AG10803 (cell line): ENCODE measurements around the gene RBX1.

ENCODE experiments used
- DNase-seq: peaks from one replicate; pipeline ENCODE4 v3.0.0; 2010; ENCODE audit warnings: low read depth
- H3K4me3 ChIP-seq: 2 replicates; pipeline ENCODE4 v1.5.1; 2011; ENCODE audit warnings: mild to moderate bottlenecking, low read length, control low read depth
- TF ChIP-seq, protein P1 (sequence below): conservative IDR thresholded peaks from 2 replicates; pipeline ENCODE4 v1.5.1; 2011; ENCODE audit warnings: mild to moderate bottlenecking, low read length, control low read depth, inconsistent platforms

RBX1 gene

DNA sequence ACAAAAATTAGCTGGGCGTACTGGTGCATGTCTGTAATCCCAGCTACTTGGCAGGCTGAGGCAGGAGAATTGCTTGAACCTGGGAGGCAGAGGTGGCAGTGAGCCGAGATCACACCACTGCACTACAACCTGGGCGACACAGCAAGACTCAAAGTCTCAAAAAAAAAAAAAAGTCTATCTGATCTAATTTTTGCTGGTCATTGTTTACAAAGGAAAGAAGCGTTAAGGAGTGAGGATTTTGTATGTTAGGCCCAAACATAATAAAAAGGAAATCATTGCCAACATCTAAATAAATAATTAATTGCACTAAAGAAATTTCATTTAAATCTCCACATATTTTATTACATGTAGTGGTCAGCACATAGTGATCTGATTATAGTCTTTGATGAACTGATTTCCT is 2.9 kb downstream of the RBX1 start:
- H3K4me3 ChIP-seq = no peak overlapping the region
- TF ChIP-seq, protein P1, sequence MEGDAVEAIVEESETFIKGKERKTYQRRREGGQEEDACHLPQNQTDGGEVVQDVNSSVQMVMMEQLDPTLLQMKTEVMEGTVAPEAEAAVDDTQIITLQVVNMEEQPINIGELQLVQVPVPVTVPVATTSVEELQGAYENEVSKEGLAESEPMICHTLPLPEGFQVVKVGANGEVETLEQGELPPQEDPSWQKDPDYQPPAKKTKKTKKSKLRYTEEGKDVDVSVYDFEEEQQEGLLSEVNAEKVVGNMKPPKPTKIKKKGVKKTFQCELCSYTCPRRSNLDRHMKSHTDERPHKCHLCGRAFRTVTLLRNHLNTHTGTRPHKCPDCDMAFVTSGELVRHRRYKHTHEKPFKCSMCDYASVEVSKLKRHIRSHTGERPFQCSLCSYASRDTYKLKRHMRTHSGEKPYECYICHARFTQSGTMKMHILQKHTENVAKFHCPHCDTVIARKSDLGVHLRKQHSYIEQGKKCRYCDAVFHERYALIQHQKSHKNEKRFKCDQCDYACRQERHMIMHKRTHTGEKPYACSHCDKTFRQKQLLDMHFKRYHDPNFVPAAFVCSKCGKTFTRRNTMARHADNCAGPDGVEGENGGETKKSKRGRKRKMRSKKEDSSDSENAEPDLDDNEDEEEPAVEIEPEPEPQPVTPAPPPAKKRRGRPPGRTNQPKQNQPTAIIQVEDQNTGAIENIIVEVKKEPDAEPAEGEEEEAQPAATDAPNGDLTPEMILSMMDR = no peak
- DNase-seq = no peak

DNA sequence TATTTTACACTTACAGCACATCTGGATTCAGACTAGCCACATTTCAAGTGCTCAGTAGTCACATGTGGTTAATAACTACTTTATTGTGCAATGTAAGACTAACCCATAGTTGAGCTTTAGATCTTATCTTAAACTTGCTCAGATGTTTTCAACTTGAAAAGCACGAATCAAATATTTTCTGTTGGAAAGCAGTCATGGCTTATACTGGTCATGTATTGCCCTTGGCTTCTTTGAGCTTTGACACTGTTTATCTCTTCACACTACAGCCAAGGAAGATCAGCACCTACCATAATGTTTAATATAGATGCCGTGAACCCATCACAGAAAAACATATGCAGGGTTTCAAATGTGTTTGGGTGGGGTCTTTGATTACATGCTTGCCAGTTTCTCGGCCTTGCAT is 4.4 kb downstream of the RBX1 start:
- TF ChIP-seq, protein P1 = no peak
- no peak overlapping the region for H3K4me3 ChIP-seq
- peak; percentile 78 for DNase-seq

DNA sequence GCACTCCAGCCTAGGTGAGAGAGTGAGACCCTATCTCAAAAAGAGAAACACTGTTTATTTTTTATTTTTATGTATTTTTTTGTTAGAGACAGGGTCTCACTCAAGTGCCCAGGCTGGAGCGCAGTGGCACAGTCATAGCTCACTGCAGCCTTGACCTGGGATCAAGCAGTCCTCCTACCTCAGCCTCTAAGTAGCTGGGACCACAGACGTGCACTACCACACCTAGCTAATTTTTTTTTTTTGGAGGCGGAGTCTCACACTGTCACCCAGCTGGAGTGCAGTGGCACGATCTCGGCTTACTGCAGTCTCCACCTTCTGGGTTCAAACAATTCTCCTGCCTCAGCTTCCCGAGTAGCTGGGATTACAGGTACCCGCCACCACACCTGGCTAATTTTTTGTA is 6.4 kb downstream of the RBX1 start:
- H3K4me3 ChIP-seq = no peak overlapping the region
- TF ChIP-seq, protein P1 = no peak
- DNase-seq = no peak

DNA sequence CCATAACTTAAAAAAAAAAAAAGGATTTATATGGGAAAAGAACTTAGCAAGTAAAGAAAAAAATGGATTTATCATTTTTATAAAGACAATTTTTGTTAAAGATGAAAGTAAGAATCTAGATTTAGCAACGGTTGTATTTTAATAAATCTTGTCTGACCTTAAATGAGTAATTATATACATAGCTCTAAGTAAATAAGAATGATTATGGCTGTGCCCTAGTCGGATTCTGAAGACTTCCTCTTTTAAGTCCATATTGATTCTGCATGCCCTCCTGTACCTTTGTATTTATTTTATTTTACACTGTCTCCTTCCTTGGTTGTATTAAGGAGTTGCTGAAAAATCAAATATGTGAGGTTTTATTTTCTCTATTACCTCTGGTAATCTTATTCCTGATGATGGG is 7.1 kb downstream of the RBX1 start:
- H3K4me3 ChIP-seq = no peak overlapping the region
- no peak for DNase-seq
- TF ChIP-seq, protein P1 = no peak

DNA sequence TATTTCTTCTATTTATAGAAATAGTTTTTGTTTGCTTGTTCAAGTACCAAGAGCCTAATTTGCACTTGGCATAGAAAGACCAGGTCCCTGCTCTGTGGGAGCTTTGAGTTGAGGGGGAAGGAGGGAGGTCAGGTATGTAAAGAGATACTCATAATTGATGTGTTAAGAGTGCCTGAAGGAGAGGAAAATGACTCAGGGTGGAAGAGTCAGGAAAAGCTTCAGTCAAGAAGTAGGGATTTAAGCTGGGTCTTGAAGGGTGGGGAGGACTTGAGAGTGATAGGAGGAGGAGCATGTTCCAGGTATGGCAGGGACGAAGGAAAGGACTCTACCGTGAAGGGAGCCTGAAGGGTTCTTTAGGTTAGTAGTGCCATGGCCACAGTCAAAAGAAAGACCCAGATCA is 9.0 kb downstream of the RBX1 start:
- no peak overlapping the region for H3K4me3 ChIP-seq
- TF ChIP-seq, protein P1 = no peak
- no peak for DNase-seq

DNA sequence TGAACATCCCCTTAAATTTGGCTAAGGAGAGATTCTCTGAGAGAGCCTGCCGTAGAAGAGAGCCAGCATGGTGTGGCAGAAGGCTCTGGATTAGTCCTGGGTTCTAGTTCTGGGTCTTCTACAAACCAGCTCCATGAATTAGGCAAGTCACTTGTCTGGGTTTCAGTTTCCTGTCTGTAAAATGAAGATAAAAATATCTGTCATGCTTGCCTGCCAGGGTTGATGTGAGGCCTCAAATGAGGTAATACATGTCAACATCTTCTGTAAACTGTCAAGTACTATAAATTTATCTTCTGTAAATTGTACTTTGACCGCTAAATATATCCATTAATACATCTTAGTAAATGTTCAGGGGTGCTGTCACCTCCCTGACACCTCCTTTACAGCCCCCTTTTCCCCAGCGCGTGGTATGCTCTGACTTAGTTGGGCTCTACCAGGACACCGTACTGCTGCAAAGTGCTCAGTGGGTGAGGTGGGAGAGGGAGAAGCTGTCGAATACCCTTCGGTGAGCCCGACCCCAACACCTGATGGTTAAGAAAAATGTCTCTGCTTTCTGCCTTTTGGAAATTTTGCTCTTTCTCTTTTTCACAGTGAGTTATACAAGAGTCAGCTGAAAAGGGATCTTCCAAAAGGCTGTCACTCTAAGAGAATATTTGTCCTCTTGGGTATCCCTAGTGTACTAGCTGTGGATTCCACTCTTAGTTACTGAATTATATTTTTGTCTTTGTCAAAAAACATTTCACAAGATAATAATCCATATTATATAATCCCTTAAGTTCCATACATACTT is 15.0 kb downstream of the RBX1 start:
- TF ChIP-seq, protein P1 = no peak
- H3K4me3 ChIP-seq = no peak overlapping the region
- no peak for DNase-seq

DNA sequence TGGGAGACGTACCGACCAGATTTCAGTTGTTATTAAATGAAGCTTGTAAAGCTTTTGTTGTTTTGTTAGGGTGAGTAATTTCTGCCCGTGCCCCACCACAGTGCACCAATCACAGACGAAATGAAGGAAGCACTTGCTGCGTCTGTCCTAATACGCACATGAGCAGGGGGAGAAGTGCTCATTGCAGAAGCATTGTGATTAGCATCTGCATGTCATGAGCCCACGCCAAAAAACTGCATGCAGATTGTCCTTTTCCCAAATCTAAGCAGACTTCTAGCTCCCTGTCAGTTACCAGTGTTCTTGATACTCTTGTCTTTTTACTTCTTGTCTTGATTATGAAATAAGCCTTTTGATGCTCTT is 15.5 kb downstream of the RBX1 start:
- DNase-seq = no peak
- H3K4me3 ChIP-seq = no peak overlapping the region
- TF ChIP-seq, protein P1 = no peak
